Skeletal muscle cell (primary cell): ENCODE results near the gene FOXR1.
"Not testable (repeated sequence)": the region's sequence is repeated elsewhere in the genome, so short reads cannot be mapped to it uniquely, and the experiment has no call there.

Source experiments
- DNase-seq: peaks from one replicate; pipeline ENCODE4 v3.0.0-alpha.2; 2010; ENCODE audit warnings: low read depth
- H3K4me3 ChIP-seq: 2 replicates; pipeline ENCODE4 v1.5.1; 2011; ENCODE audit warnings: low read depth, mild to moderate bottlenecking, control low read depth, low read length, moderate library complexity

FOXR1 gene

DNA sequence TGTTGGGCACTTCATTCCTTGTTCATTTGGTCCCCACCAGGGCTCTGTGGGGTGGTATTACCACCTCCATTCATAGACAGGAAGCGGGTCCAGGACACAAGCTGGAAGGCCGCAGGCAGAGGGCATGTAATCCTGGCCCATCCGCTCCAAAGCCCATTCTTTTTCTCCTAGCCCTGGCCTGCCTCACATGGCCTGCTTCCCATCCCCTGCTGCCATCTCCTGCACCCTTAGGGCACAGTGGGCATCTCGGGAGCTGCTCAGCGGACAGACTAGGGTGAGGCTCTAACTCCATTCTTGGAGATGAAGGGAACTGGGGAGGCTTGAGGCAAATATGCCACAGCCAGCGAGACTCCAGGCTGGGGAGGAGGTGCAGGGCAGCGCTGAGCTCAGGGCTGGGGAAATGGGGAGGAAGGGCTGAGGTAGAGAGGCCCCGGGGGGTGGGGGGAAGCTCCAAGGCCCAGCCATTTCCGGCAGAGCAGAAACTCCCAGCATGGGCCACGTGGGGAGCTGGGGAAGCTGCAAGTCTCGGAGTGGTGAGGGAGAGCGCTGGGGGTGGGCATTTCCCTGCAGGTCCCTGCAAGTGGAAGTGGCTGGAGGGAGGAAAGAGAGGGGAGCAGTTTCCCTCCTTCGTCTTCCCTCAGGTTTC, 31.5 kb upstream of the FOXR1 start:
- DNase-seq = no peak

GRCh38 chr11:118947091-118947490, 24.5 kb upstream of the FOXR1 start:
- DNase-seq = no peak
- H3K4me3 ChIP-seq = no peak overlapping the region

More for the DNA sequence above, 31.5 kb upstream of the FOXR1 start:
- H3K4me3 ChIP-seq = no peak overlapping the region

GRCh38 chr11:118948000-118948399, 23.6 kb upstream of the FOXR1 start:
- DNase-seq = no peak
- H3K4me3 ChIP-seq = no peak overlapping the region

DNA sequence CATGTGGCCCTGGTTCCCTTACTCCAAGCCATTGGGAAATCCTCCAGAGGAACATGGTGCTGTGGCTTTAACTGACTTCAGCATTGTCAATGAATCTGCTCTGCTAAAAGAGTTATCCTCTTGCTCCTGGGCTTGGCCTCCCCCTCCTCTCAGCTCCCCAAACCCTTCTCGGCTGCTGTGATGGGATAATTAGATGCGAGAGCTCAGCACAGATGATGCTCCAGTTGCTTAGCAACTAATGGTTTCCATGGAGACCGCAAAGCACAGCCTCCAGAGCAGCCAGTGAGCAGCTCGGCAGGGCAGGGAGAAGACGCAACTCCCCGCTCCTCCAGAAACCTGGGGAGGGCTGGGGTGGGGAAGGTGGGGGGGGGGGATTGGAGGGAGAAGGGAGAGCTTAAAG, 18.3 kb upstream of the FOXR1 start:
- no peak for DNase-seq
- H3K4me3 ChIP-seq = no peak overlapping the region

- H3K4me3 ChIP-seq = not testable (repeated sequence)
Measured at GRCh38 chr11:118953976-118954375, 17.6 kb upstream of the FOXR1 start.

DNA sequence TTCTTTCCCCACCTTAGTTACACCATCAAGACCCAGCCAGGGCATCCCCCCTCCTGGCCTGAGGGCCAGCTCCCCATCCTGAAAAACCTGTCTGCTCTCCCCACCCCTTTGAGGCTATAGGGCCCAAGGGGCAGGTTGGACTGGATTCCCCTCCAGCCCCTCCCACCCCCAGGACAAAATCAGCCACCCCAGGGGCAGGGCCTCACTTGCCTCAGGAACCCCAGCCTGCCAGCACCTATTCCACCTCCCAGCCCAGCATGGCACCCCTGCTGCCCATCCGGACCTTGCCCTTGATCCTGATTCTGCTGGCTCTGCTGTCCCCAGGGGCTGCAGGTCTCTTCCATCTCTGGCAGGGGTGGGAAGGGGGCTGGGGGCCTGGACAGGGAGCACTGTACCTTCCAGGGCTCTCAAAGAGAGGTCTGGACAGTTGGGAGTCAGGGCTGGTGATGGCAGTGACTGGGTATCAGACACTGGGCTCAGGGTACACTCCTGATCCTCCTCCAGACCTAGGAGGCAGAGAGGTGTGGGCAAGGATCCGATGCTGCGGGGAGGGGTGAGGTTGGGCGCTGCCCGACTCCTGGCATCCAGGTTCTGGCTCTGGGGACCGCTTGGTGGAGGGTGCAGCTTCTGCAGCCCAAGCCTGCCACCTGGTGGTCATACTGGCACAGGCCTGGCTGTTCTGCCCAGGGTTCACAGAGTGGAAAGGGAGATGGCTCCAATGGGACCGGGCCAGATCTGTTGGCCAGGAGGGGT, 15.3 kb upstream of the FOXR1 start, which contains the start of gene UPK2:
TSS of gene UPK2 (plus strand) at position 205 of the 753 bp plus-strand sequence. CDS start at position 258, 53 bp downstream.
- peak; percentile 17 for DNase-seq
- H3K4me3 ChIP-seq = no peak within 1 kb of the TSS

More at GRCh38 chr11:118953976-118954375, 17.6 kb upstream of the FOXR1 start:
- DNase-seq = not testable (repeated sequence)

GRCh38 chr11:118956847-118957469, 14.6 kb upstream of the FOXR1 start:
- no peak for DNase-seq
- H3K4me3 ChIP-seq = no peak overlapping the region

DNA sequence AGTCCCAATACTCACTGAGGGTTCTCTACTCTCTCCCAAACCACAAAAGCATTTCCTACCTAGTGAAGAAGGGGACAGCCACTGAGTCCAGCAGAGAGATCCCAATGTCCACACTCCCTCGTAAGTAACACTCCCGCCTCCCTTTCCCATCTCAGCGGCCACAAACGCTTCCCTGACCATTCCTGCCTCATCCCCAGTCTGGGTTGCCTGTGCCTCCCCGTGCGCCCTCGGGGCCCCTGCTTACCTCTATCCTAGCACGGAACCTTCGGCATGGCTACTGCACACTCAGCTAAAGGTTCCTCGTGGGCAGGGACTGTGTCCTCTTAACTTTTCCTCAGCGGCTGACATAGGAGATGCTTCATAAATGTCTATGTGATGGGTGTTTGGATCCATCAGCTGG, 14.0 kb upstream of the FOXR1 start:
- DNase-seq = no peak
- no peak overlapping the region for H3K4me3 ChIP-seq

GRCh38 chr11:118957968-118958367, 13.6 kb upstream of the FOXR1 start:
- H3K4me3 ChIP-seq = no peak overlapping the region
- no peak for DNase-seq

GRCh38 chr11:118958577-118958976, 13.0 kb upstream of the FOXR1 start:
- no peak overlapping the region for H3K4me3 ChIP-seq
- no peak for DNase-seq

DNA sequence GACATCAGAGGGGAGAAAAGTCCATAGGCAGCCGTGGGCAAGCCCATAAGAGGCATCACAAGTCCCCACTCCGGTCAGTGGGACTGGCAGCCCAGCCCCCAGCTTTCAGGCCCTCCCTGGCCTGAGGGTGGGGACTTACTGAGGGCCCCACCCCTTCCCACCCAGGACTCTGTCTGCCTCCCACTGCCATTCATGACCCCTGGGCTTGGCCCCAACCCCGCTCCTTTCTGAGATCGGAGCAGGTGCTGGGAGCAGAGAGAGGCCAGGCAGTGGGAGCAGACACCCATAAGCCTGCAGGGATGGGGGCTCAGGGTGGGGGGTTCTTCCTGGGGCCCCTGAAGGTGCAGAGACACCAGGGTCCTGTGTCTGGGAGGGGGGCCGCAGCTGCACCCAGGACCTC, 10.4 kb upstream of the FOXR1 start:
- no peak for DNase-seq
- no peak overlapping the region for H3K4me3 ChIP-seq

- H3K4me3 ChIP-seq = no peak overlapping the region
- no peak for DNase-seq
Measured at GRCh38 chr11:118961591-118961990, 10.0 kb upstream of the FOXR1 start.

GRCh38 chr11:118969508-118969907, 2.1 kb upstream of the FOXR1 start:
- H3K4me3 ChIP-seq, DNase-seq: not testable (repeated sequence)

DNA sequence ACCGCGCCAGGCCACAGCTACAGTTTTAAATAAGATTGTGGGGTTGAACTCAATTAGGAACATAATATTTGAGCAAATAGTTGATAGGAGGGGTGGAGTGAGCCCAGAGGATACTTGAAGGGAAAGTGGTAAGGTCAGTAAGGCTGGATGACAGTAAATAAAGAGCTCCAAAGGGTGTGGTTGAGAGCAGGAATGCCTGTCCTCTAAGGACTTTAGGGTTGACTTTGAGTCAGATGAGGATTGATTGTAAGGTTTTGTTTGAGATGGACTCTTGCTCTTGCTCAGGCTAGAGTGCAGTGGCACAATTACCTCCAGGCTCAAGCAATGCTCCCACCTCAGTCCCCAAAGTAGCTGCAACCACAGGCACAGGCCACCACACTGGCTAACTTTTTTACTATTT, 2.4 kb downstream of the FOXR1 start:
- H3K4me3 ChIP-seq = no peak overlapping the region
- no peak for DNase-seq

DNA sequence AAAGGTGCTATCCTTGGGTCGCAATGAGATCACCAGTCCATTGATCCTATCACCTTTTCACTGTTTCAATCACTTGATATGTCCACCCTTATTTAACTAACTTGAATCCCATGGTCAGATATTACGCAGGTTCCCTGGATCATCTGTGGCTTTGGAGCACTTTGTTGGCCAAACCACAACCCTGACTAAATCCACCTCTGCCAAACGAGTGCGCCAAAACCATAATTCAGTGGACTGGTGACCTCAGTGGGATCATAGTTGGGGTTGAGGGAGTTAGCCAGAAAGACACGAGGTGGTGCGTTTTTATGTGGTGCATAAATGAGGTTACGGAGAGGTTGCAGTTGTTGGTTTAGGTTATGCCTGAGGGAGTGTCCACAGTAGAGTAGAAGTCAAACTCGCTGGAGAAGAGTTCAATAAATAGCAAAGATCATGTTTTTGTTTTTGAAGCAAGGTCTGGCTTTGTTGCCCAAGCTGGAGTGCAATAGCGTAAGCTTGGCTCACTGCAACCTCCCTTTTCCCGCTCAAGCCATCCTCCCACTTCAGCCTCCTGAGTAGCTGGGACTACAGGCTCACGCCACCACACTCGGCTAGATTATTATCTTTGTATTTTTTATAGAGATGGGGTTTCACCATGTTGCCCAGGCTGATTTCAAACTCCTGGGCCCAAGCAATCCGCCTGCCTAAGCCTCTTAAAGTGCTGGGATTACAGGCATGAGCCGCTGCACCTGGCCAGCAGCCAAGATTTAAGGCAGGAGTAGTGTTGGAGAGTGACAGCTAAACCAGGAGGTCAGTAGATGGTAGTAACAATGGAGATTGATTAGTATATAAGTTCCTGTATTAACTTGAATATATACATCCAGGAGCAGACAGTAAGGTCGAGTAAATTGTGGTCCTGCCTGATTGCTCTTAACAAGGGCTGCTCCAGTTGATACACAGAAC, 4.5 kb downstream of the FOXR1 start:
- no peak for DNase-seq

GRCh38 chr11:118979434-118979833, 7.9 kb downstream of the FOXR1 start:
- no peak overlapping the region for H3K4me3 ChIP-seq
- no peak for DNase-seq

More for the DNA sequence above, 4.5 kb downstream of the FOXR1 start:
- H3K4me3 ChIP-seq = no peak overlapping the region

DNA sequence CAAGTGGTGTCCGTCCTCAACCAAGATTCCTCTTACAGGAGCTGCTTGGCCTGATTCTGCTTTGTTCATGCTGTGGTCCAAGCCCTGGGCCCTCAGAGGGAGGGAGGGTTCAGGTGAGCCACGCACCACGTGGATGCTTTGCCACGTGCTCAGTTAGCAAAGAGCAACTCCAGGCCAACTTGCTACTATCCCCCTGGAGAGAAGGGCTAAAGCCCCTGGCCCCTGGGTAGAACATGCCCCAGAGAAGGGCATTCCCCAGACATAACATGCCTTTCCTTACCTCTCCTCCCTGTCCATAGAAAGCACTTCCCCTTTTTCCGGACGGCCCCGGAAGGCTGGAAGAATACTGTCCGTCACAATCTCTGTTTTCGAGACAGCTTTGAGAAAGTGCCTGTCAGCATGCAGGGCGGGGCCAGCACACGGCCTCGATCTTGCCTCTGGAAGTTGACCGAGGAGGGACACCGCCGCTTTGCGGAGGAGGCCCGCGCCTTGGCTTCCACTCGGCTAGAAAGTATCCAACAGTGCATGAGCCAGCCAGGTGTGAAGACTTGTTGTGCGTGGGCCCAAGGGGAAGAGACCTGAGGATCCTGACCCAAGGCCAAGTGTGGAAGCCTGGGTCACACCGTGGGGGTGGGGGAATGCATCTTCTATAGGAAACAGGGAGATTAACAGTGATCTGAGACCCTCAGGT, 8.8 kb downstream of the FOXR1 start:
- no peak for DNase-seq
- H3K4me3 ChIP-seq = no peak overlapping the region

GRCh38 chr11:118984337-118984736, 12.8 kb downstream of the FOXR1 start:
- H3K4me3 ChIP-seq, DNase-seq: not testable (repeated sequence)

DNA sequence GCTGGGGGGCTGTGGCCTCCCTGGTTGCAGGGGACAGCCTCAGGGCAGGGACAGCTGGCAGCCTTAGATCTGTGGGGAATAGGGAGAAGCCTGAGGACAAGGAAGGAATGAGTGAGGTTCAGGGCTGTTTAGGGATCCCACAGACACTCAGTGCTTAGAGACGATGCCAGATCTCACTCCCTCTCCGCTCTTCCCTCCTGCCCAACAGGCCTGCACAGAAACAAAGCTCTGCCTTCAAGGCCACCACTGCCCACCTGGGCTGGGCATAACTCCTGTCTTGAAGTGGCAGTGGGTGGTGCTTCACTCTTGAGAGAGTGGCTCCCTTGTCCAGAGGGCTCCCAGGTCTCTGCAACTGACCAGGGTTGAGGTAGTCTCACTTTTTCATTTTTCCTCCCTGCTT, 13.3 kb downstream of the FOXR1 start:
- no peak for DNase-seq
- no peak overlapping the region for H3K4me3 ChIP-seq
